Measurements from ENCODE around the gene OXCT1.

Gene OXCT1

DNA sequence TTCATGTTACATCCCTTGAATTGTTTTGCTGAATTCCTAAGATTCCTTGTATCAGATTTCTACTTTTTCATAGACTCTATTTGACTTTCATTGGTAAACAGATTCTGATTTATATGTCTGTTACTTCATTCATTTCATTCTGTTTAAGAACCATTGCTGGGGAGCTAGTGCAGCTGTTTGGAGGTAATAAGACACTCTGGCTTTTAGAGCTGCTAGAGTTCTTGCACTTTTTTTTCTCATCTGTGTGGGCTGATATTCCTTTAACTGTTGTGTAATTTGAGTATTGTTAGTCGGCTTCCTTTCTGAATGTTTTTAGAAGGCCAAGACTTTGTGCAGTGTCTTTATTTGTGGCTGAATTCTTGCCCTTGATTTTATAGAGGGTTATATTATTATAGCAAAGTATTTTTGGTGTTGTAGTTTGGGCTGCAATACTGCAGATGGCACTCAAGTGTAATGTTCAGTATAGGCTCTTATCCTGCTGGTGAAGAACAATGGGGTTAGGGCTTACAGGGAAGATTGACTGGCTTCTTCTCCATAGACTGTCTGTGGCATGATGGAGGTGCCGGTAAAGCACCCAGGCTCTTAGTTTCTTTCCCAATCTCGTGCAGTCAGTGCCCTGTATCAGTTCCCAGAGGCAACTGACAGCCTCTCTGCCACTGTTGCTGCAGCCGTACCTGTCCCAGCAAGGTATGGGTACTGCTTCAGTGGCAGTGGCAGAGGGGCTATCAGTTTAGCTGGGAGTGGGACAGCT lies 162.2 kb downstream of the OXCT1 start:
- DNase-seq: no peak

DNA sequence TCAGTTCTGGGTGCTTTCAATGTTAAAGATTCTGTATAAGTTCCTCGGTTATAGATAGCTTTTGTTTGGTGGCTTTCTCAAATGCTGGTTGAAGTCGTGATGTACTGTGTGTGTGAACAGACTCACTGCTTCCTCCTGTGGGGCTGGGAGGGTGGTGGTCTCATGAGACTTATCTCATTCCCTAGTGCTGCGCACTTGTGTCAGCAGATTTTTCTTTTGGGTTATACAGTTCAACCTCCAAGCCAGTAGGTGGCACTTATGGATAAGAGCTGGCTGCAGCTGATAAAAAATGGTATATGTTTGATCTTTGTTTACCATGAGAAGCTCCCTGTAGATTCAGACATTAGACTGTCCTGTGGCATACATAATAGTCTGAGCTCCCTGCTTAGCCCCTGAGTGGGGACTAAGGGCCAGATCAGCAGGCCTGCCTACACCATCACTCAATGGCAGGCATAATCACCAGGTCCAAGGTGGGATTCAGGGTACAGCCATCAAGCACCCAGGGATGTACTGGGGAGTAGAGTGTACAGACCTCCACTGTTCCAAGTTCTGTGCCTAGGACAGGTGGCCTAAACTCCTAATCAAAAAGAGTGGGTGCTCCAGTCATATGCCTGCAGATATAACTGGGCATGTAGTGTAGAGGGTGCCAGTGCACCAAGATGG lies 174.2 kb downstream of the OXCT1 start:
- no peak for DNase-seq

DNA sequence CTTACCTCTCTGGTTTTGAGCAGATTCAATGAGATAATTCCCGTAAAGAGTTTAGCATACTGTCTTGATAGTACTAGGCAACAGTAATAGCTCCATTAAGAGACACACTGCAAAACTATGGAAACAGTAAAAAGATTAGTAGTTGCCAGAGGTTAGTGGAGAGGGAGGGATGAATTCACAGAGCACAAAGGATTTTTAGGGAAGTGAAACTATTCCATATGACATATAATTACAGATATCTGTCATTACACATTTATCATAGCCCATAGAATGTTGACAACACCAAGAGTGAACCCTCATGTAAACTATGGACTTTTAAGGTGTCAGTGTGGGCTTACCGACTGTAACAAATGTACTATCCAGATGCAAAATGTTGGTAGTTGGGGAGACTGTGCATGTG lies 183.5 kb downstream of the OXCT1 start:
- no peak for DNase-seq

DNA sequence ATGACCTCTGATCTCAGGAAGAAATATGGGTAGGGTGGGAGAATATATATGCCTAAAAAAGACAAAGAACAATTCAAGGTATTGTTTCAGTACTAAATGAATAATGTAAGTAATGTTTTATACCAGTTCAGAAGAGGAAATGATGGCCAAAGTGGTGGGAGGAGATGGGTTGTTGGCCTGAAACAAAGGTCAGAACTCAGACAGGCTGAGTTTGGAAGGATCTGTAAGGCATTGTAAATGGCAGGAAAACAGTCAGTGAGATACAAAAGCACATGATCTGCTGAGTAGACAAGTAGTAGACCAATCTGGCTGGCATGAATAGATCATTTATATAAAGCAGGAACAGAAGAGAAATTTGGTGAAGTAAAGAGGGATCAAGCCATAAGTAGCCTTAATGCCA lies 184.0 kb downstream of the OXCT1 start:
- DNase-seq: no peak

DNA sequence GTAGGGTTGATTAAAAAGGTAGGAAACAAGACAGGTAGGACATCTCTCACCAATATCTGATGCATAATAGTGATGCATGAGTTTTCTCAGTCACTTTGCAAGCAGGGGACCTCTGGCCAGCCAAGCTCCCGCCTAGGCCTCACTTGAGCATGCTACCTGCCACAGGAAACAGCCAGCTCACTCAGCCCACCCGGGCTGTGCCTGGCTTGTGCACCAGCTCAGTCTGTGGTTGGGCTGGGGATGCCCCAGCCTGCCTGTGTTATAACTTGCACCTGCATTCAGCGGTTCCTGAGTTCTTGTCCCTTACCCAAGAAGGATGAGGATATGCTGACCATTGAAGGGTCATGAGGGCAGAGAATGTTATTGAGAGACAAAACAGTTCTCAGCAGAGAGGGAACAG lies 187.0 kb downstream of the OXCT1 start:
- no peak for DNase-seq

DNA sequence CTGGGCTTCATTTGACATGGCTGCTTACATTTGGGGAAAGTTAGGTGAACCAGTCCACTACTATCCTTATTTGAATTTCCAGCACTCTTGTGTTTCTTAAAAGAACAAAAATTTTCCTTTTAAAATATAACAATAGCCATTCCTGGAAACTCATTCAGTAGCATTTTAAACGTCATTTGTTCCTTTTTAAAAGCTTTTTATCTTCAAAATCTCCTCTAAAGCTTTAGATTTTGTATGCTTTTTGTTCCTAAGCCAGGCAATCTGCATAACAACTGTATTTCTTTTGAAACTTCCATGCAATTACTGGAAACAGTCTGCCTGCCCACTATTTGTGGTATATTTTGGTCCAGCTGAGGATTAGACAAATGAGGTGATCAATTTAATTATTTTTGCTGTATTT lies 187.6 kb downstream of the OXCT1 start:
- DNase-seq: no peak

DNA sequence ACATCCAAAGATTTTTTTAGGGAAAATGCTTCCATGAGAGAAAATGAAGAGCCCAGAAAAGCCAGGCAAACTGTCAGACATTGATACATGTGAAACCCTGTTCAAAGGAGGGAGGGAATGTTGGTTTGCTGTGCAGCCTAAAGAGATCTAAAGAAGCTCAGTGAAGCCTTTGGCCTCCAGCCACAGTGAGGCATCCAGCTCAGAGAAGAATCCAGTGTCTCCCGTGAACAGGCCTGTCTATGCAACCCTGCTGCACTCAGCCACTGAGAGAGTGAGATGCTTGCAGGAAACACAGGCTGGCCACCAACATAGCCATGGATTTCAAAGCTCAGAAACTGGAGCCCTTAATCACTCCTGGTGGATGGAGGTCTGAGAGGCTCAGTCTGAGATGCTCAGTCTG lies 188.4 kb downstream of the OXCT1 start:
- DNase-seq: no peak

All from cerebellar nuclear complex (tissue), 1 donor.